HG02852 (cell line): ENCODE measurements around the gene DSCAML1.
"Not testable (repeated sequence)": the region's sequence is repeated elsewhere in the genome, so short reads cannot be mapped to it uniquely, and the experiment has no call there.

ENCODE experiments used
- ATAC-seq: cut with Tn5 transposase; IDR thresholded peaks from one replicate; pipeline ENCODE4 v1.9.1; 2021; ENCODE audit warnings: mild to moderate bottlenecking, moderate library complexity; ENCODE audit not compliant: unreplicated experiment

The DSCAML1 gene

DNA sequence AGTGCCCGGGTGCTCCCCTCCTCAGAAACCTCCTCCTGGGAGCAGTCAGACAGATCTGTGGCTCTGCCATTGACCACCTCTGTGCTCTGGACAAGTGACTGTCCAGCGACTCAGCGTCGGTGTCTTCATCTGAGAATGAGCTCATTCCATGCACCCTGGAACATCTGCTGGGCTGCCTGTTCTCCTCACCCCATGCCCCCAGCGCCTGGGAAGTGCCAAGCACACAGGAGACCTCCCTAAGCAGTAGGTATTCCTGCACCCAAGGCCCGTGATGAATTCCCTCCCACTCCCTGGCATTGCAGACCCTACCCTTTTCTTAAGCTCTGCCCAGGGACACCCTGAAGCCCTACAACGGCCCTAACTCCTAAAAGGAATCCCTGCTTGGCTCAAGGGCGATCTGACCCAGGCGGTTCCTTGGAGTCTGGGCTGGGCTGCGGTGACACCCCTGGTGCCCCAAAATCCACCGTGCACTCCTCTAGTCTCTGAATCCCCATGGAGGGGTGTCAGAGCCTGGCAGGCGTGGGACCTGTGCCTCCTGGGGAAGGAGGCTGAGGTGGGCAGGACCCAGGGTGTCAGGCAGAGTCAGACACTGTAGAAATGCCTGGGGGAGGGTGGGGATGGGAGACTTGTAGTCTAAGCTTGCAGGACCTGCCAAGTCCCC, 377.4 kb downstream of the DSCAML1 start:
- no peak for ATAC-seq

DNA sequence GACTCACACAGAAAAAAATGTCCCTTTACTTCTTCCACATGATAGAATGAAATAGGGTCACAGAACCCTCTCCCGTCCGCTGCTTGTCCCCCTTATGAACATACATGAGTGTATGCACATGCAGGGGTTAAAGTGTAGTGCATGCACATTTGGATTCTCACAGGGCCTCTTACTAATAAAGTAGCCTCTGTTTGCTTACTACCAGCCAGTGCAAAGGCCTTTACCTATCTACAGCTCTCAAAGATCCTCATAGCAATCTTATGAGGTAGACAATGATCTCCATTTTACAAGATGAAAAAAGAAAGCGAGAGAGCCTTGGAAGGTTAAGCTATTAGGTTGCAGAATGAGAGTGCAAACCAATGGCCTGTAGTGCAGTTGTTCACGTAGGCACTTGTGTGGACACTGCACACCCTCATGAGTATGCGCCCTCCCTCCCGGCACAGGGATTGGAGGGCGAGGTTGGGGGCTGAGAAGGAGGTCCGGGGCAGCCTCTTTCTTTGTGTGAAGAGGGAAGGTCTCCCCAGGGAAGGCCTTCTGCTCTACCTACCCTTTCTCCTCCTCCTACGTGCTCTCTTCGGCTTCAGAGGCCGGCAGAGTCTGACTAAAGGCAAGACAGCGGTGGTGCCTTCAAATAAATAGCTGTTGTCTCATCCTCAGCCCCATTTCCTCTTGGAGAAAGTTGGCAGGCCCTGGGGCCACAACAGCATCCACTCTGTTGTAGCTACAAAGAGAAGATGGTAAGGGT, 378.1 kb downstream of the DSCAML1 start:
- no peak for ATAC-seq

DNA sequence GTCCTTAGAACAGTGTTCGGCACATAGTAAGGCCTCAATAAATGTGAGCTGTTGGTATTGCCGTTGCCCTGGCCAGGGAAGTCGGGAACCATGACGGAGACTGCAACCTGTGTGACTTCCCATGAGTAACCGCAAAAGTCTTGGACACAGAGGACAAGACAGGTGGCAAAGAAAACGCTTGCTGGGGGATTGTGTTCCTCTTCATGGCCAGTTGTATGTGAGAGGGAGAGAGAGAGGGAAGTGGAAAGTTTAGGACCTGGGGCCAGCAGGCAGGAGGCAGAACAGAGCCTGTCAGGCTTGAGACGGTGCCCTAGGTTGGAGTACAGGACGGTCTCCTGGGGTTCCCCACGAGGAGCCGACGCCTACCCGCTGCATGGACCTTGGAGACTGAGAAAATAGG, 379.2 kb downstream of the DSCAML1 start:
- ATAC-seq = no peak

DNA sequence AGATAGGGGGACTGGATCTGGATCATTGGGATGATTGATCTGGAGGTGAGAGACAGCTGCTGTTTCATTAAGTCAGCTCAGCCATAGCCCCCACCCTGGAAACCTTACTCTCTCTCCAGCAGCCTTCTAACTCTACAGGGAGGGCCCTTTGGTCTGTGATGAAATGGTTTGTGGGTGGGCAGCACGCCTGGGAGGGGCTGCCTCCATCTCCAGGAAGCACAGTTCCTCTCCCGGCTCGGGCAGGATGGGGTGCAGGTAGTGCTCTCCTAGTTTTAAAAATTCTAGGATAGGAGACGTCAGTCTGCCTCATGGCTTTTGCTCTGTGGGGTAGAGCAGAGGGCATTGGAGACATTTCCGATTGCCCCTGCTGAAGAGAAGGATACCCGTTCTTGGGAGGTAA, 379.7 kb downstream of the DSCAML1 start:
- ATAC-seq = no peak

DNA sequence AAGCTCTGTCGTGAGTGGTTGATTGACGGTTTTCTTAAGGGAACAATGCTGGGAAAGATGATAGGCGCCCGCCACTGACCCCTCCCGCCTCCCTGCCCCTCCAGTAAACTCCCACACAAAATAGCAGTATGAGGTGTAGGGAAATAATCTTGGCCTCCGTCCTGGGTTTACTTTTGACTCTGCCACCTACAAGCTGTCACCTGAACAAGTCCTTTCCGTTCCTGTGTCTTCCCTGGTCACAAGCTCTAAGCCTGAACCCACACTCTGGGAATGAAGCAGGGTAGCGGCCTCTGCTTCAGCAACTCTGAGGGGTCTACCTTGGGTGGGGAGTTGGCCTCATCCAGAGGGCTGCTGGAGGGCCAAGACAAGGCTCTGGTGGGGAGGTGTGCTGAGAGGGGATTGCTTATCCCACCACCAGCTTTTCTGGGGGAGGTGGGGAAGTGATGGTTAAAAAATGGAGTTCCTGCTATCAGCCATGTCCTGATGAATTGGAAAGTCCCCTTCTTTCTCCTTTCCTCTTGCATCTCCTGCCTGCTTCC, 381.6 kb downstream of the DSCAML1 start:
- ATAC-seq = no peak

DNA sequence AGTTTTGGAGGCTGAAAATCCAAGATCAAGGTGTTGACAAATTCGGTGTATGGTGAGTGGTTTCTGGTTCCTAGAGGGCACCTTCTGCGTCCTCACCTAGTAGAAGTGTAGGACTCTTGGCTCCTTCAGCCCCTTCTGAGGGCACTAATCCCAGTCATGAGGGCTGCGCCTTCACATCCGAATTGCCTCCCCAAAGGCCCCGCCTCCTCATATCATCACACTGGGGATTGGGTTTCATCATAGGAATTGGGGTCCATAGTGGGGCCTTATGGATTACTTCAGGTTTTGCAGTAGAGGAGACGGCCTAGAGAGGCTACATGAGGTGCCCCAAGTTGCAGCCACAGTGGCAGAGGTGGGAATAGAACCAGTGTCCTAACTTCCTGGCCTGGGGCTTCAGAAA, 382.3 kb downstream of the DSCAML1 start:
- ATAC-seq = no peak

DNA sequence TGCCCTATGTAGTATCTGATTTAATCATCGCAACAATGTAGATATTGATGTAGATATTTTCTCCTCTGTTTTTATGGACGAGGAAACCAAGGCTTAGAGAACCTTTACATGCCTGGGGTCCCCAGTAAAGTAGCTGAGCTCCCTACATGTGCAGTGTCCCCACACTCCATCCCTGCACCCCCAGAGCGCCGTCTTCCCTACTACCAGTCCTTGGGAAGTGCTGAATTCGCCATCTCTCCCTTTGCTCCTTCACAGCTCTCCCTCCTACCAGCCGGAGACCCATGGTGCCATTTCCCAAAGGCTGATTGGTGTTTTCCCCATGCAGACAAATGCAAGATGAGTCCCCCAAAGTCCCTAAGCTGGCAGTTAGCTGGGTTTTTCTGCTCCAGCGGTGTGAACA, 383.4 kb downstream of the DSCAML1 start:
- no peak for ATAC-seq

DNA sequence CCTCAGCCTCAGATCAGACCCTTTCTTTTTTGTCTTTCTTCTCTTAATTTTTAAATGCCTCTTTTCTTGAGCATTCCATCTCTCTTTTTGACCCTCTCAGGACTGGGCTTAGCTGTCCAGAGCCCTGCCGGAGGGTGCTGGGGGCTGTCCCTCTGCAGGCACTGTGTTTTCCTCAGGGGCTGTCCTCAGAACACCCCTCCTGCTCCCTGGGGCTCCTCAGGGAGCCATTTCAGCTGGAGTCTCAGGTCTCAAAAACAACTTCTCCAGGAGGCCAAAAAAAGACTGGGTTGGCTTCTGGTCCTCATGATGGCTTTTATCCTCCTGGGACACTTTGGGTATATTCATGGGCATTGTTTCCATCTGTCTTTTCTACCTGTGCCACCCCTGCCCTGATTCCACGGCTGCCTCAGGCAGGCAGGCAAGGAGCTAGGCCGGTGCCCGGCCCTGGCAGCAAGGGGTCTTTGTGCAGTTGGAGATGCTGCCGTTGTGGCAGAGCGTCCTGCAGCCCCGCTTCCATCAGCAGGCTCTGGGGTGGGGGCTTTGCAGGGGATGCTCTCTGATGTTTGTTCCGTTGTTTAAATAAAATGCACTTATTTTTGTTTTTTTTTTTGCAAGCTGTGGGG, 384.3 kb downstream of the DSCAML1 start:
- no peak for ATAC-seq

DNA sequence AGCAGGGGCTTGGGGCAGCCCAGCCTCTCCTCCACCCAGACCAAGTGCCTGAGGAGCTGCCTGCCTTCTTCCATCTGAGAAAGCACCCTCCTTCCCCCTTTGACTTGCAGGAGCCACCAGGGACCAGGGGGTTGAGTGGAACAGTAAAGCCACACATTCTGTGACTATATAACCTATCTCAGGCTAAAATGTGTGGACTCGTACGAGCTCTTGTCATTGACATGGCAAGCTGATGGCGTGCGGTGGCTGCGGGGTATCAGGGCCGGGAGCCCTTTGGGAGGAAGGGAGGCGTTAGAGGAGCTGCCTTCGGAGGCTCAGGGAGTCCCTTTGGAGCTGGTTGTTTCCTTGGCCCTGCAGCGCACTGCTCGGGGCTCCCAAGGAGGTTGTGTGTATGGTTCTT, 384.8 kb downstream of the DSCAML1 start:
- ATAC-seq = no peak

DNA sequence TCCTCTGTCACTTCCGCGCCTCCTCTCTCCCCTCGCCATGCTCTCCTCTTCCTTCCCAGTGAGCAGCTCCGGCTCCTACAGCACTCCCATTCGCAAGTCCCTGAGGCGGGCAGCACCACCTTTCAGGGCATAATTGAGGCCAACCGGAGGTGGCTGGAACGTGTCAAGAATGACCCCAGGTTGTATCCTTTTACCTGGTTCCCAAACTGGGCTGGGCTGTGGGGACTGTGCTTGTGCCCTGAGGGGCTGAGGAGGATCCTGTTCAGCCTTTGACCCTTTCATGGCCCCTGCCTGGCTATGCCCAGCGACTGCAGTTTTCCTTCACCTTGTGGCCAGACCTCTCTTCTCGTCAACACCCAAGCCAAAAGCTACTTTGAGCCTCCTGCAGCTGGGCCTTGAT, 385.3 kb downstream of the DSCAML1 start:
- ATAC-seq = no peak

DNA sequence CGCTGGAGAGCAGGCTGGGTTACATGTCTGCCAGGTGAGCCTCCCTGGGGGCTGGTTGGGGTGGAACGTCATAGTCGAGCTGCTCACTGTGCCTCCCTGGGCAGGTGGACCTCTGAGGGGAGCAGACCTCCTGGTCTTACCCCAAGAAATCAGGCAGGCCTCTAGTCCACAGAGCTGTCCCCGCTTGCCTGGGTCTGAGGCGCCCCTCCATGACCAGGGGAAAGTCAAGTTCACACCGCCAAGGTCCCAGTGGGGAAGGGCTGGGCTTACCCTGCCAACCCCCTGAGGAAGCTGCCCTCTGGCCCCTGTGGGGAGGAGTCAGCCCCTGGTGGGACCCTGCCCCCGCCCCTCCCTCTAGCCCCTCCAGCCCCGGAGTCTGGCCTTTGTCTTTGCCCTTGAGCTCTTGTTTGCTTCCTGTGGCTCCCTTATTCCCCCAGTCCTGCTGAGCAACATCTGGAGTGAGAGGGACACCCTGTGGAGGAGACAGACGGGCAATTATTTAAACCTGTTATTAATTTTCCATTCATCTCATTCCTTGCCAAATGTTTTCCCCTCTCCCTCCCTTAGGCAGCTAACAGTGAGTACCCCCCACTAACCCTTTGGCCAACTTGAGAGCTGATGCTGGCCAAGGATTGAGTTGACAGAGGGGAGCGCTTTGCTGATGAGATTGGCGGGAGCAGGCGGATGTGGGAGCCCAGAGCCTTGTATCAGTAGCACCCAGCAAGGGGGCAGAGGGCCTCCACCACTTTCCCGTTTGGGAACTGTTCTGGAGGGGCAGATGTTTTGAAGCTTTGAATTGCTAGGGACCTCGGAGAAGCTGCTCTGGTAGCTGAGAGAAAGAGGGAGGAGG, 385.9 kb downstream of the DSCAML1 start:
- ATAC-seq = no peak

DNA sequence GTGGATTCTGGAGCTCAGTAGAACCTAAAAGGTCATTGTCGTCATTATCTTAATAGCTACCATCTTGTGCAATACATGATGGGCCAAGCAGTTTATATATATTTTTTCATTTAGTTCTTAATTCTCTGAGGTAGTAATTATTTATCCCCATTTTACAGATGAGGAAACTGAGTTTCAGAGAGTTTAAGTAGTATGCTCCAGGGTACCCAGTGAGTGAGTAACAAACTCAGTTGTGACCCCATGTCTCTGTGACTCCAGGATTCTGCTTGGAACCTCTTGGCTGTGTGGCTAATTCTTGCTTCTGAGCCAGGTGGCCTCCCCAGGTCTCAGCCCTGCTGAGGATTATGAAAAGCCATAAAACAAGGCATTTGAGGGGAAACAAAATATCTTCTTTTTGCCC, 386.8 kb downstream of the DSCAML1 start:
- ATAC-seq = no peak

DNA sequence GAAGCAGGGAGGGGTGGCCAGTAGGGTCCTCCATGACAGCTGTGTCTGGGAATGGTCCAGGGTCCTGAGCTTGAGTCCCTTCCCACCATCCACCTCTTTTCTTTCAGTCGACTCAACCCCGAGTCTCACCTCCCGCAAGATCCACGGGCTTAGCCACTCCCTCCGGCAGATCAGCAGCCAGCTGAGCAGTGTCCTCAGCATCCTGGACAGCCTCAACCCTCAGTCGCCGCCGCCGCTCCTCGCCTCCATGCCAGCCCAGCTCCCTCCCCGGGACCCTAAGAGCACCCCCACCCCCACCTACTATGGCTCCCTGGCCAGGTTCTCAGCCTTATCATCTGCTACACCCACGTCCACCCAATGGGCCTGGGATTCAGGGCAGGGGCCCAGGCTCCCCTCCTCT, 387.5 kb downstream of the DSCAML1 start:
- no peak for ATAC-seq

DNA sequence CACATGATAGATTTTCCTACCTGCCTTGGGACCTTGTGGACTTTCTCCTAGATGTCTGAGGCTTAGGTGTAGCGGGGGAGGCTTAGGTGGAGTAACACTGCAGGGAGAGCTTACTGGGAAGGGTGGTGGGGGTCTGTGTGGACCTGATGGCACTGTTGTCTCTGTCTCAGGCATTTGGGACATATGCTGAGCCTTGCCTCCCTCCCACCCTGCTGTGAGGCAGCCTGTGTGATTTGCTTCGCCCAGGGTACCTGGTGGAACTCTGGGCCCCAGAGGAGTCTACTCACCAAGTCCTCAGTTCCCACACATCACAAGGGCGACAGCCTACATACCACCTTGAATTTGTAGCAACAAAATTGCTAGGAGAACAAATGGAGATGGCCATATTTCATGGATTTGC, 388.7 kb downstream of the DSCAML1 start:
- ATAC-seq = no peak

DNA sequence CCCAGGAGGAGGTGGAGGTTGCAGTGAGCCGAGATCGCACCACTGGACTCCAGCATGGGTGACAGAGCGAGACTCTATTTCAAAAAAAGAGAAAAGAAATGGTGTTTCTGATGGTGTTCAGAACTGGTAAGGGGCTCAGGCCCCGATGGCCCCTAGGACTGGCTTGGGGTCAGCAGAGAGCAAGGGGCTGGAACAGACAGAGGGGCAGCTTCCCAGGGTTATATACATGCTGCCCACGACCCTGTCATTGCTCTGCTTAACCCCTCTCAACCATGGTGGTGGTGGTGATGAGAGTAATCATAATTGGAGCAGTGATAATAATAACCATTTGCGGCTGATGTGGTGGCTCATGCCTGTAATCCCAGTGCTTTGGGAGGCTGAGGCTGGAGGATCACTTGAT, 390.0 kb downstream of the DSCAML1 start:
- no peak for ATAC-seq

DNA sequence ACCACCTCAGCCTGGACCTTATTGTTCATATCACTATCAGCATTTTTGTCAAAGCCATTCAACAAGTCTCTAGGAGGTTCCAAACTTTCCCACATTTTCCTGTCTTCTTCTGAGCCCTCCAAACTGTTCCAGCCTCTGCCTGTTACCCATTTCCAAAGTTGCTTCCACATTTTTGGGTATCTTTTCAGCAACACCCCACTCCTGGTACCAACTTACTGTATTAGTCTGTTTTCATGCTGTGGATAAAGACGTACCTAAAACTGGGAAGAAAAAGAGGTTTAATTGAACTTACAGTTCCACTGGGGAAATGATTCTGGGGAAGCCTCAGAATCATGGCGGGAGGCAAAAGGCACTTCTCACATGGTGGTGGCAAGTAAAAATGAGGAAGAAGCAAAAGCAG, 391.1 kb downstream of the DSCAML1 start:
- ATAC-seq = not testable (repeated sequence)

DNA sequence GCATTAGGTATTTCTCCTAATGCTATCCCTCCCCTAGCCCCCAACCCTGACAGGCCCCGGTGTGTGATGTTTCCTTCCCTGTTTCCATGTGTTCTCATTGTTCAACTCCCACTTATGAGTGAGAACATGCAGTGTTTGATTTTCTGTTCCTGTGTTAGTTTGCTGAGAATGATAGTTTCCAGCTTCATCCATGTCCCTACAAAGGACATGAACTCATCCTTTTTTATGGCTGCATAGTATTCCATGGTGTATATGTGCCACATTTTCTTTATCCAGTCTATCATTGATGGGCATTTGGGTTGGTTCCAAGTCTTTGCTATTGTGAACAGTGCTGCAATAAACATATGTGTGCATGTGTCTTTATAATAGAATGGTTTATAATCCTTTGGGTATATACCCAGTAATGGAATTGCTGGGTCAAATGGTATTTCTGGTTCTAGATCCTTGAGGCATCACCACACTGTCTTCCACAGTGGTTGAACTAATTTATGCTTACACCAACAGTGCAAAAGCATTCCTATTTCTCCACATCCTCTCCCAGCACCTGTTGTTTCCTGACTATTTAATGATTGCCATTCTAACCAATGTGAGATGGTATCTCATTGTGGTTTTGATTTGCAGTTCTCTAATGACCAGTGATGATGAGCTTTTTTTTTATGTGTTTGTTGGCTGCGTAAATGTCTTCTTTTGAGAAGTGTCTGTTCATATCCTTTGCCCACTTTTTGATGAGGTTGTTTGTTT, 397.7 kb downstream of the DSCAML1 start:
- ATAC-seq = not testable (repeated sequence)

DNA sequence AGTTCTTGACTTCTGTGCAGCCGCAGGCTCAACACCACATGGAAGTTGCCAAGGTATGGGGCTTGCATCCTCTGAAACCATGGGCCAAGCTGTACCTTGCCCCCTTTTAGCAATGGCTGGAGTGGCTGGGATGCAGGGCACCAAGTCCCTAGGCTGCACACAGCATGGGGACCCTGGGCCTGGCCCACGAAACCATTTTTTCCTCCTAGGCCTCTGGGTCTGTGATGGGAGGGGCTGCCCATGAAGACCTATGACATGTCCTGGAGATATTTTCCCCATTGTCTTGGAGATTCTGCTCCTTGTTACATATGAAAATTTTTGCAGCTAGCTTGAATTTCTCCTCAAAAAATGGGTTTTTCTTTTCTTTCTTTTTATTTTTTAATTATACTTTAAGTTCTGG, 398.4 kb downstream of the DSCAML1 start:
- ATAC-seq = not testable (repeated sequence)

DNA sequence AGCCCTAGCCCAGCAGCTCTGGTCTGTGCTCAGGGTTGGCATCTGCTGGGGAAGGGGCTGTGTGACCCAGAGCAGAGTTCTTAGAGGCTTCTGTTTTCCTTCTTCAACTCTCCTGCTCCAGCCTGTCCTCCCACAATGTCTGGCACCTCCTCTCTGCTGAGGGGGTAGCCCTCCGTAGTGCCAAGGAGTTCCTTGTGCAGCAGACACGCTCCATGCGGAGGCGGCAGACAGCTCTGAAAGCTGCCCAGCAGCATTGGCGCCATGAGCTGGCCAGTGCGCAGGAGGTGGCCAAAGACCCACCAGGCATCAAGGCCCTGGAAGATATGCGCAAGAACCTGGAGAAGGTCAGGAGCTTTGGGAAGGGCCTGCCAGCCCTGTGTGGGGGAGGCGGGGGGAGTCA, 400.0 kb downstream of the DSCAML1 start:
- no peak for ATAC-seq

DNA sequence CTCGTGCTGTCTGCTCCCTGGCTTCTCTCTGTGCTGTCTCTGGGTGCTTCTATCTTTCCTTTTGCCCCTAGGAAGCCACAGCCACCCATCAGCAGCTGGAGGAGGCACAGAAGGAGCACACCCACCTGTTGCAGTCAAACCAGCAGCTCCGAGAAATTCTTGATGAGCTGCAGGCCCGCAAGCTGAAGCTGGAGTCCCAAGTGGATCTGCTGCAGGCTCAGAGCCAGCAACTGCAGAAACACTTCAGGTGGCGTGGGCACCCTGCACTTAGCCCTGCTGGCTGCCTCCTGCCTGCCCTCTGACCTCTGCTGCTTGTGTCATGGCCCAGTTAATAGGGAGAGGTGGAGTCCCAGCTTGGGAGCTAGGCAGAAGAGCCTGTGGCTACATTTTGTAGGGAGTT, 401.5 kb downstream of the DSCAML1 start:
- no peak for ATAC-seq
